LNCaP clone FGC (cell line): ENCODE data around the gene CST3.

Source experiments
- DNase-seq: peaks from one replicate; pipeline ENCODE4 v3.0.0-alpha.2; 2011; ENCODE audit warnings: low read depth
- H3K4me3 ChIP-seq: 2 replicates; pipeline ENCODE4 v1.5.1; 2011; ENCODE audit warnings: mild to moderate bottlenecking, low read depth, low read length, control low read depth
- TF ChIP-seq, protein P1 (sequence below): IDR thresholded peaks from 2 replicates; pipeline ENCODE4 v1.5.1; 2012; ENCODE audit warnings: mild to moderate bottlenecking; ENCODE audit not compliant: control insufficient read depth, insufficient read depth; ENCODE audit errors: extremely low read depth

The CST3 gene

DNA sequence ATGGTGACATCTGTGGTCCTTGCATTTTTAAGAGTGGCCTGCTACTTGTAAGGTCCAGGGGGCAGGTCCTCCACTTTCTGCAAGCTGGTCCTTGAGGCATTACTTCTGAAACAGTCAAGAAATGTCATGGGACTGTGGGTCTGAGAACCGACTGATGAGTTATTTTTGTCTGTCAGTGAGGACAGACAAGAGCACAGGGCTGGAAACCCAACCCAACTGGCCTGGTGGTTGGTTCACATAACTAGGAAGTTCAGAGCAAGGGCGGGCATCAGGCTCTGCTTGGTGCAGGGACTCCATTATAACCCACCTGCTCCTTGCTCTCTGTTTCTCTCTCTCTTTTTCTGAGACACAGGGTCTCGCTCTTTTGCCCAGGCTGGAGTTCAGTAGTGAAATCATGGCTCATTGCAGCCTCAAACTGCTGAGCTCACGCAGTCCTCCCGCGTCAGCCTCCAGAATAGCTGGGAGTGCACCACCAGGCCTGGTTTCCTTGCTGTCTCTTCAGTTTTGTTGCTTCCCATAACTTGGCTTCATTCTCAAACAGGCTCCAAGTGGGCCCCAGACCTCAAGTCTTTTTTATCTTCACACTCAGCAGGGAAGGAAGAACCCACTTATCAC, 9.2 kb downstream of the CST3 start:
- no peak for DNase-seq

DNA sequence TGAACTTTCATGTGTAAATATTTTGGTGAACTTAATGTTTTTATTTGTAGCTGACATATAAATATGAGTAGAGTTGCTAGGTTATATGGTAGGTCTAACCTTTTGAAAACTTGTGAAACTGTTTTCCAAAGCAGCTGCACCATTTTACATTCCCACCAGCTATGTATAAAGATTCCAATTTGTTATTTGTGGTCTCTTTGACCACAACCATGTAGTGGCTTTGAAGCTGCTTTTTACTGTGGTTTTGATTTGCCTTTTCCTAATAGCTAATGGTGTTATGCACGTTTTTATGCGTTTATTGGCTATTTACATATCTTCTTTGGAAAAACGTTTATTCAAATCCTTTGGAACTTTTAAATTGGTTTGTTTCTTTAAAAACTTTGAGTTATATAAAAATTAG, 10.3 kb downstream of the CST3 start:
- no peak overlapping the region for H3K4me3 ChIP-seq
- DNase-seq: no peak
- TF ChIP-seq, protein P1, sequence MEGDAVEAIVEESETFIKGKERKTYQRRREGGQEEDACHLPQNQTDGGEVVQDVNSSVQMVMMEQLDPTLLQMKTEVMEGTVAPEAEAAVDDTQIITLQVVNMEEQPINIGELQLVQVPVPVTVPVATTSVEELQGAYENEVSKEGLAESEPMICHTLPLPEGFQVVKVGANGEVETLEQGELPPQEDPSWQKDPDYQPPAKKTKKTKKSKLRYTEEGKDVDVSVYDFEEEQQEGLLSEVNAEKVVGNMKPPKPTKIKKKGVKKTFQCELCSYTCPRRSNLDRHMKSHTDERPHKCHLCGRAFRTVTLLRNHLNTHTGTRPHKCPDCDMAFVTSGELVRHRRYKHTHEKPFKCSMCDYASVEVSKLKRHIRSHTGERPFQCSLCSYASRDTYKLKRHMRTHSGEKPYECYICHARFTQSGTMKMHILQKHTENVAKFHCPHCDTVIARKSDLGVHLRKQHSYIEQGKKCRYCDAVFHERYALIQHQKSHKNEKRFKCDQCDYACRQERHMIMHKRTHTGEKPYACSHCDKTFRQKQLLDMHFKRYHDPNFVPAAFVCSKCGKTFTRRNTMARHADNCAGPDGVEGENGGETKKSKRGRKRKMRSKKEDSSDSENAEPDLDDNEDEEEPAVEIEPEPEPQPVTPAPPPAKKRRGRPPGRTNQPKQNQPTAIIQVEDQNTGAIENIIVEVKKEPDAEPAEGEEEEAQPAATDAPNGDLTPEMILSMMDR: no peak

More for the DNA sequence above, 9.2 kb downstream of the CST3 start:
- TF ChIP-seq, protein P1: no peak
- no peak overlapping the region for H3K4me3 ChIP-seq

DNA sequence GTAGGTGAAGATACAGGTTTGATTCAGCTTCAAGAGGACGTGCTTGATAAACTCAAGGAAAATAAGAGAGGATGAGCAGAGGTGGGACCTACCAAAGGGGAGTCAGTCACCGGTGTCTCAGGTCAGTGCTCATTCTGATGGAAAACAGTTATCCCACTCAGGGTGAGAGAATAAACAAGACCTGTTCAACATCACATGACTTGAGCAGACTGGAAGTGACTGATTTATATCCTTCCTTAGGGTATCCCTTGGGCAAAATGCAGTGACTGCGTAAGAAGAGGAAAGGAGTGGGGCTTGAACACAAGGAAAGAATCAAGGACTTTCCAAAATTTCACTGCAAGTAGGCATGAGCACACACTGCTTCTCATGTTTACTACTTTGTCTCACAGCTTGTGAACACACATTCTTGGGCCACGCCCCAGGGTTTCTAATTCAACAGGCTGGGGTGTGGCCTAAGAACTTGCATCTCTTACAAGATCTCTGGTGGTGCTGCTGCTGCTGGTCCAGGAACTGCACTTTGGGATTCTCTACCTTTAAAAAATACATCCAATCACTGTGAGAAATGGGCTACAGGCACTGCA, 11.6 kb downstream of the CST3 start:
- TF ChIP-seq, protein P1: no peak
- no peak for DNase-seq
- no peak overlapping the region for H3K4me3 ChIP-seq

DNA sequence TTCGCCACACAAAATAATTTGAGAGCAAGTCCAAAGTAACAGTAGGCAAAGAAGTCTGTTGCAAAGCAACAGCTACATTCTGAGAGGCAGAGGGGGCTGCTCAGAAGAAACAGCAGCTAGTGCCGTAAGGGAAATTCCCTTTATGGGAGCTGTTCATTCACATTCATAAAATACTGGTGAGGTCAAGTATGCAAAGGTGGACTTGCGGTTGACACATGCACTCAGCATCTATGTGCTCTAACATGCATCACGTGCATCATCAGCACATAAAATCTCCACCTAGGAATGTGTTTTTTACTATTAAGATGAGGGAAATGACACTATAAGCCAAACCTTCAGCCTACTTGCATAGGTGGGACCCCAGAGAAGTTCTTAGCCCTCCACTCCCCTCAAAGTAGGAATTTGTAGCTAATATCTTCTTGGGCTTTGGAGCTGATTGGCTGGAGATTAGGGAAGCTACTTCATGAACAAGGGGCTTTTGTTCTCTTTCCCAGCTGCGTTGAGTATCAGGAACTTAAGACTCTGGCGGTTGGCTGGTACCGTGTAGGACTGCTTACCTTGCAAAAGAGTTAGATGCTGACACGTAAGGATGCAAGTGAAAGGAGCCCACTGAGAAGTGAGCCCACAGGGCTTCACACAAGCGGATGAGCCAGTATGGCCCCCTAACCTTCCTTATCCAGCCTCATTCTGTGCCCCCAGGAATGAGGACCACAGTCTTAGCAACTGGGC, 12.4 kb downstream of the CST3 start:
- no peak for DNase-seq
- TF ChIP-seq, protein P1: no peak

DNA sequence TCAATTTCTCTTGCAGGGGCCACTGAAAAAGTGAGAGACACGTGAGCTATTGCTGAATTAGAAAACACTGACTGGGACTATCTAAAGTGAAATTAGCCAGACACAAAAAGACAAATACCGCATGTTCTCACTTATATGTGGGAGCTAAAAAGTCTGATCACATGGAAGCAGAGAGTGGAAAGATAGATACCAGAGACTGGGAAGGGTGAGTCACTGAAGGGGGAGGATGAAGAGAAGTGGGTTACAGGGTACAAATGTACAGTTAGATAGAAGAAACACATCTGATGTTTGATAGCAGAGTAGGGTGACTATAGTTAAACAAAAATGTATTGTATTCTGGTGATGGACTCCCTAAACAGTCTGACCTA, 13.4 kb downstream of the CST3 start:
- TF ChIP-seq, protein P1: no peak
- H3K4me3 ChIP-seq: no peak overlapping the region
- no peak for DNase-seq

More for the DNA sequence above, 12.4 kb downstream of the CST3 start:
- H3K4me3 ChIP-seq: no peak overlapping the region

DNA sequence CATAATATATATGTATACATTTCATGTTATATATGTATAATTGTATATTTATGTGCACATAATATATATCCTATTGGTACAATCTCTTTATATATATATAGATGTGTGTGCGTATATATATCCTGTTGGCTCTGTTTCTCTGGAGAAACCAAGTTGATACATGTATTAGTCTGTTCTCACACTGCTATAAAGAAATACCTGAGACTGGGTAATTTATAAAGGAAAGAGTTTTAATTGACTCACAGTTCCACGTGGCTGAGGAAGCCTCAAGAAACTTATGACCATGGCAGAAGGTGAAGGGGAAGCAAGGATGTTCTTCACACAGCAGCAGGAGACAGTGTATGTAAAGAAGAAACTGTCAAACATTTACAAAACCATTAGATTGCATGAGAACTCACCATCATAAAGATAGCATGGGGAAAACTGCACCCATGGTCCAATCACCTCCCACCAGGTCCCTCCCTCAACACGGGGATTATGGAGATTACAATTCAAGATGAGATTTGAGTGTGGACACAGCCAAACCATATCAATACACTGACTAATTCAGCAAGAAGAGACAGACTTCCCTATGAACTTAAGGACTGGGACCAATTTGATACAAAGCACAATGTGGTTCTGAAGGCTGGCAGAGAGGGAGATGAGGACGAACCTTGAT, 14.0 kb downstream of the CST3 start:
- DNase-seq: no peak
- H3K4me3 ChIP-seq: no peak overlapping the region
- TF ChIP-seq, protein P1: no peak
